Measurements from ENCODE around the gene PGAM2. TPM values are rescaled to one million over a fixed set of nuclear protein-coding genes. Genes with fewer than 3 reads are reported as not detected.

Gene PGAM2
- total RNA-seq, 1 experiment from 2014 or later = 2.4 TPM

DNA sequence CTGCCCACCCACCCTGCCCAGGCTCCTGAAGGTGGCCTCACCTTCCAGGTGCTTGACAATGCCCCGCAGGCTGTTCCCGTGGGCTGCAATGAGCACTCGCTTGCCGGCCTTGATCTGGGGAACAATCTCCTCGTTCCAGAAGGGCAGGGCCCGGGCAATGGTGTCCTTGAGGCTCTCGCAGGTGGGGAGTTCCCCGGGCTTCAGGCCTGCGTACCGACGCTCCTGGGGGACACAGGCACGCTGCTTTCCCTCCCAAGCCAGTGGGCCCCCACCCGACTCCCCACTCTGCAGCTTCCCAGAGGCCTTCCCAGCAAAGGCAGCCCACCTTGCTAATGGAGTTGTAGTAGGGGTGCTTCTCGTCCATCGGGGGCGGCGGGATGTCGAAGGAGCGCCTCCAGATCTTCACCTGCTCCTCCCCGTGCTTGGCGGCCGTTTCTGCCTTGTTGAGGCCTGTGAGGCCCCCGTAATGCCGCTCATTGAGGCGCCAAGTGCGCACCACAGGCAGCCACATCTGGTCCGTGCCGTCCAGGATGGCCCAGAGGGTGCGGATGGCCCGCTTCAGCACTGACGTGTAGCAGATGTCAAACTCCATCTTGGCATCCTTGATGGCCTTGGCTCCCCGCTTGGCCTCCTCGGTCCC, 456 bp downstream of the PGAM2 start (continued):
- TF ChIP-seq, protein P1, sequence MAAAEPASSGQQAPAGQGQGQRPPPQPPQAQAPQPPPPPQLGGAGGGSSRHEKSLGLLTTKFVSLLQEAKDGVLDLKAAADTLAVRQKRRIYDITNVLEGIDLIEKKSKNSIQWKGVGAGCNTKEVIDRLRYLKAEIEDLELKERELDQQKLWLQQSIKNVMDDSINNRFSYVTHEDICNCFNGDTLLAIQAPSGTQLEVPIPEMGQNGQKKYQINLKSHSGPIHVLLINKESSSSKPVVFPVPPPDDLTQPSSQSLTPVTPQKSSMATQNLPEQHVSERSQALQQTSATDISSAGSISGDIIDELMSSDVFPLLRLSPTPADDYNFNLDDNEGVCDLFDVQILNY (CRISPR knock-in tag; IDR thresholded peaks at IDR 0.05) = no peak
- TF ChIP-seq, protein P2, sequence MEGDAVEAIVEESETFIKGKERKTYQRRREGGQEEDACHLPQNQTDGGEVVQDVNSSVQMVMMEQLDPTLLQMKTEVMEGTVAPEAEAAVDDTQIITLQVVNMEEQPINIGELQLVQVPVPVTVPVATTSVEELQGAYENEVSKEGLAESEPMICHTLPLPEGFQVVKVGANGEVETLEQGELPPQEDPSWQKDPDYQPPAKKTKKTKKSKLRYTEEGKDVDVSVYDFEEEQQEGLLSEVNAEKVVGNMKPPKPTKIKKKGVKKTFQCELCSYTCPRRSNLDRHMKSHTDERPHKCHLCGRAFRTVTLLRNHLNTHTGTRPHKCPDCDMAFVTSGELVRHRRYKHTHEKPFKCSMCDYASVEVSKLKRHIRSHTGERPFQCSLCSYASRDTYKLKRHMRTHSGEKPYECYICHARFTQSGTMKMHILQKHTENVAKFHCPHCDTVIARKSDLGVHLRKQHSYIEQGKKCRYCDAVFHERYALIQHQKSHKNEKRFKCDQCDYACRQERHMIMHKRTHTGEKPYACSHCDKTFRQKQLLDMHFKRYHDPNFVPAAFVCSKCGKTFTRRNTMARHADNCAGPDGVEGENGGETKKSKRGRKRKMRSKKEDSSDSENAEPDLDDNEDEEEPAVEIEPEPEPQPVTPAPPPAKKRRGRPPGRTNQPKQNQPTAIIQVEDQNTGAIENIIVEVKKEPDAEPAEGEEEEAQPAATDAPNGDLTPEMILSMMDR (IDR thresholded peaks at IDR 0.05) = no peak
- TF ChIP-seq JUN (CRISPR knock-in tag; IDR thresholded peaks at IDR 0.05) (no peak), SOX15 (CRISPR knock-in tag; IDR thresholded peaks at IDR 0.05) (no peak), NFYB (CRISPR knock-in tag; conservative IDR thresholded peaks at IDR 0.05; ENCODE audit: low read depth) (no peak), NFE2L1 (CRISPR knock-in tag; IDR thresholded peaks at IDR 0.05) (no peak), ETV6 (CRISPR knock-in tag; IDR thresholded peaks at IDR 0.05) (no peak)
- TF ChIP-seq, protein P3, sequence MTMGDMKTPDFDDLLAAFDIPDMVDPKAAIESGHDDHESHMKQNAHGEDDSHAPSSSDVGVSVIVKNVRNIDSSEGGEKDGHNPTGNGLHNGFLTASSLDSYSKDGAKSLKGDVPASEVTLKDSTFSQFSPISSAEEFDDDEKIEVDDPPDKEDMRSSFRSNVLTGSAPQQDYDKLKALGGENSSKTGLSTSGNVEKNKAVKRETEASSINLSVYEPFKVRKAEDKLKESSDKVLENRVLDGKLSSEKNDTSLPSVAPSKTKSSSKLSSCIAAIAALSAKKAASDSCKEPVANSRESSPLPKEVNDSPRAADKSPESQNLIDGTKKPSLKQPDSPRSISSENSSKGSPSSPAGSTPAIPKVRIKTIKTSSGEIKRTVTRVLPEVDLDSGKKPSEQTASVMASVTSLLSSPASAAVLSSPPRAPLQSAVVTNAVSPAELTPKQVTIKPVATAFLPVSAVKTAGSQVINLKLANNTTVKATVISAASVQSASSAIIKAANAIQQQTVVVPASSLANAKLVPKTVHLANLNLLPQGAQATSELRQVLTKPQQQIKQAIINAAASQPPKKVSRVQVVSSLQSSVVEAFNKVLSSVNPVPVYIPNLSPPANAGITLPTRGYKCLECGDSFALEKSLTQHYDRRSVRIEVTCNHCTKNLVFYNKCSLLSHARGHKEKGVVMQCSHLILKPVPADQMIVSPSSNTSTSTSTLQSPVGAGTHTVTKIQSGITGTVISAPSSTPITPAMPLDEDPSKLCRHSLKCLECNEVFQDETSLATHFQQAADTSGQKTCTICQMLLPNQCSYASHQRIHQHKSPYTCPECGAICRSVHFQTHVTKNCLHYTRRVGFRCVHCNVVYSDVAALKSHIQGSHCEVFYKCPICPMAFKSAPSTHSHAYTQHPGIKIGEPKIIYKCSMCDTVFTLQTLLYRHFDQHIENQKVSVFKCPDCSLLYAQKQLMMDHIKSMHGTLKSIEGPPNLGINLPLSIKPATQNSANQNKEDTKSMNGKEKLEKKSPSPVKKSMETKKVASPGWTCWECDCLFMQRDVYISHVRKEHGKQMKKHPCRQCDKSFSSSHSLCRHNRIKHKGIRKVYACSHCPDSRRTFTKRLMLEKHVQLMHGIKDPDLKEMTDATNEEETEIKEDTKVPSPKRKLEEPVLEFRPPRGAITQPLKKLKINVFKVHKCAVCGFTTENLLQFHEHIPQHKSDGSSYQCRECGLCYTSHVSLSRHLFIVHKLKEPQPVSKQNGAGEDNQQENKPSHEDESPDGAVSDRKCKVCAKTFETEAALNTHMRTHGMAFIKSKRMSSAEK (CRISPR knock-in tag; IDR thresholded peaks at IDR 0.05; ENCODE audit: borderline replicate concordance) = no peak
- TF ChIP-seq, protein P4, sequence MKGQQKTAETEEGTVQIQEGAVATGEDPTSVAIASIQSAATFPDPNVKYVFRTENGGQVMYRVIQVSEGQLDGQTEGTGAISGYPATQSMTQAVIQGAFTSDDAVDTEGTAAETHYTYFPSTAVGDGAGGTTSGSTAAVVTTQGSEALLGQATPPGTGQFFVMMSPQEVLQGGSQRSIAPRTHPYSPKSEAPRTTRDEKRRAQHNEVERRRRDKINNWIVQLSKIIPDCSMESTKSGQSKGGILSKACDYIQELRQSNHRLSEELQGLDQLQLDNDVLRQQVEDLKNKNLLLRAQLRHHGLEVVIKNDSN (CRISPR knock-in tag; IDR thresholded peaks at IDR 0.05) = no peak

DNA sequence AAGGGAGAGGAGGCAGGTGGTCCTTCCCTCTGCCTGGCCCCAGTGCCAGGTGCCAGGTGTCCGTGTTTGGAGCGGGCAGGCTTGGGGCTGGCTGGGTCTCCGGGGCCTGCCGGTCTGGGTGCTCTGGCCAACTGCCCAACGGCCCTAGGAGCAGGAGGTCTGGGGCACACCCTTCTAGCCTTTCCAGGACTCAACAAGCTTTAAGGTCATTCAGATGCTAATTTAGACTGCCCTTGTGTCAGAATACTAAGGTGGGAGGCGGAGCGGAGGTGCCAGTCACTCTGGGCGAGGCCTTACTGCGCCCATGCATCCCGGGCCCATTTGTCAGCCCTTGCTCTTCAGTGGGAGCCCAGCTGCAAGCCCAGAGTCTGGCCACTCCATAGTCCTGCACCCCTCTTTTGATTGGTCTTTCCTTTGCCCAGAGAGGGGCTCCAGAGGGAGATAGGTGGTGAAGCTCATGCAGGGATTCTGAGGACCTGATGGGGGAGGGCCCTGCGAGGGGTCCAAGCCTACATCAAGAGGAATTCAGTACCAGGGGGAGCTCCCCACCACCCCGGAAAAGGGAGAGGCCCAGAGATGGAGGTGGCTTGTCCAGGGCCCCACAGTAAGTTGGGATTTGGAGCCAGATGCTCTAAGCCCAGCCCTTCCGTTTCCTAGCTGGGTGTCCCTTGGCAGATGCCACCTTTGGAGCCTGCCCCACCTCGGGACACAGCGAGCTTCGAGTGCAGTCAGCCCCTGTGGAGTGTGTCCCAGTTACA, 1.3 kb downstream of the PGAM2 start:
- ChIA-PET POLR2A (interaction anchor here (0.5 to 1.7 kb wide), 4 partner anchors 17 to 60 kb away, joined by 3 to 4 read pairs (median 4); no protein-coding TSS in a partner anchor), CTCF (interaction anchor here (0.5 to 2.6 kb wide), 14 partner anchors 8 to 285 kb away, joined by 3 to 15 read pairs (median 5); partner anchors contain the start of gene DBNL)
- ATAC-seq (peak; percentile 78), DNase-seq (ENCODE audit: low spot score) (peak; percentile 51)
- H3K27ac Mint-ChIP-seq = no peak overlapping the region
- H3K4me1 Mint-ChIP-seq = peaks cover 32% of the 10 kb centered on the region
- TF ChIP-seq MYBL2 (CRISPR knock-in tag; IDR thresholded peaks at IDR 0.05) (peak; percentile 34; the same call in 1 of the 2 replicates), PRRX2 (CRISPR knock-in tag; IDR thresholded peaks at IDR 0.05) (peak; percentile 26; the same call in 1 of the 2 replicates), CBFB (CRISPR knock-in tag; IDR thresholded peaks at IDR 0.05; ENCODE audit: low read depth) (0 out of 2 replicates have a peak, but pooled peaks have one; percentile 39), NFATC4 (CRISPR knock-in tag; IDR thresholded peaks at IDR 0.05) (0 out of 2 replicates have a peak, but pooled peaks have one; percentile 42), TEAD1 (CRISPR knock-in tag; IDR thresholded peaks at IDR 0.05) (0 out of 2 replicates have a peak, but pooled peaks have one; percentile 40)
- TF ChIP-seq, protein P5, sequence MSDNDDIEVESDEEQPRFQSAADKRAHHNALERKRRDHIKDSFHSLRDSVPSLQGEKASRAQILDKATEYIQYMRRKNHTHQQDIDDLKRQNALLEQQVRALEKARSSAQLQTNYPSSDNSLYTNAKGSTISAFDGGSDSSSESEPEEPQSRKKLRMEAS (CRISPR knock-in tag; IDR thresholded peaks at IDR 0.05) = 0 out of 2 replicates have a peak, but pooled peaks have one; percentile 27
- TF ChIP-seq, protein P6, sequence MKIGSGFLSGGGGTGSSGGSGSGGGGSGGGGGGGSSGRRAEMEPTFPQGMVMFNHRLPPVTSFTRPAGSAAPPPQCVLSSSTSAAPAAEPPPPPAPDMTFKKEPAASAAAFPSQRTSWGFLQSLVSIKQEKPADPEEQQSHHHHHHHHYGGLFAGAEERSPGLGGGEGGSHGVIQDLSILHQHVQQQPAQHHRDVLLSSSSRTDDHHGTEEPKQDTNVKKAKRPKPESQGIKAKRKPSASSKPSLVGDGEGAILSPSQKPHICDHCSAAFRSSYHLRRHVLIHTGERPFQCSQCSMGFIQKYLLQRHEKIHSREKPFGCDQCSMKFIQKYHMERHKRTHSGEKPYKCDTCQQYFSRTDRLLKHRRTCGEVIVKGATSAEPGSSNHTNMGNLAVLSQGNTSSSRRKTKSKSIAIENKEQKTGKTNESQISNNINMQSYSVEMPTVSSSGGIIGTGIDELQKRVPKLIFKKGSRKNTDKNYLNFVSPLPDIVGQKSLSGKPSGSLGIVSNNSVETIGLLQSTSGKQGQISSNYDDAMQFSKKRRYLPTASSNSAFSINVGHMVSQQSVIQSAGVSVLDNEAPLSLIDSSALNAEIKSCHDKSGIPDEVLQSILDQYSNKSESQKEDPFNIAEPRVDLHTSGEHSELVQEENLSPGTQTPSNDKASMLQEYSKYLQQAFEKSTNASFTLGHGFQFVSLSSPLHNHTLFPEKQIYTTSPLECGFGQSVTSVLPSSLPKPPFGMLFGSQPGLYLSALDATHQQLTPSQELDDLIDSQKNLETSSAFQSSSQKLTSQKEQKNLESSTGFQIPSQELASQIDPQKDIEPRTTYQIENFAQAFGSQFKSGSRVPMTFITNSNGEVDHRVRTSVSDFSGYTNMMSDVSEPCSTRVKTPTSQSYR (CRISPR knock-in tag; IDR thresholded peaks at IDR 0.05) = no peak
- TF ChIP-seq, protein P7, sequence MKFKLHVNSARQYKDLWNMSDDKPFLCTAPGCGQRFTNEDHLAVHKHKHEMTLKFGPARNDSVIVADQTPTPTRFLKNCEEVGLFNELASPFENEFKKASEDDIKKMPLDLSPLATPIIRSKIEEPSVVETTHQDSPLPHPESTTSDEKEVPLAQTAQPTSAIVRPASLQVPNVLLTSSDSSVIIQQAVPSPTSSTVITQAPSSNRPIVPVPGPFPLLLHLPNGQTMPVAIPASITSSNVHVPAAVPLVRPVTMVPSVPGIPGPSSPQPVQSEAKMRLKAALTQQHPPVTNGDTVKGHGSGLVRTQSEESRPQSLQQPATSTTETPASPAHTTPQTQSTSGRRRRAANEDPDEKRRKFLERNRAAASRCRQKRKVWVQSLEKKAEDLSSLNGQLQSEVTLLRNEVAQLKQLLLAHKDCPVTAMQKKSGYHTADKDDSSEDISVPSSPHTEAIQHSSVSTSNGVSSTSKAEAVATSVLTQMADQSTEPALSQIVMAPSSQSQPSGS (CRISPR knock-in tag; IDR thresholded peaks at IDR 0.05; ENCODE audit: borderline replicate concordance, low read depth) = no peak
- TF ChIP-seq, protein P8, sequence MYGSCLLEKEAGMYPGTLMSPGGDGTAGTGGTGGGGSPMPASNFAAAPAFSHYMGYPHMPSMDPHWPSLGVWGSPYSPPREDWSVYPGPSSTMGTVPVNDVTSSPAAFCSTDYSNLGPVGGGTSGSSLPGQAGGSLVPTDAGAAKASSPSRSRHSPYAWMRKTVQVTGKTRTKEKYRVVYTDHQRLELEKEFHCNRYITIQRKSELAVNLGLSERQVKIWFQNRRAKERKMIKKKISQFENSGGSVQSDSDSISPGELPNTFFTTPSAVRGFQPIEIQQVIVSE (CRISPR knock-in tag; IDR thresholded peaks at IDR 0.05; ENCODE audit: borderline replicate concordance) = no peak
- H3K4me3 Mint-ChIP-seq = peak overlapping the region; percentile 56
- H3K9me3 Mint-ChIP-seq = no peaks in the 10 kb centered on the region
- peaks cover 11% of the 10 kb centered on the region for H3K36me3 Mint-ChIP-seq
- H3K27me3 Mint-ChIP-seq (ENCODE audit: low read depth) = peaks cover 26% of the 10 kb centered on the region

All from WTC11 (cell line).